ENCODE results near the gene C1QTNF6. TPM values are rescaled to one million over a fixed set of nuclear protein-coding genes. Genes with fewer than 3 reads are reported as not detected.

Gene C1QTNF6
- total and polyA plus RNA-seq, 2 experiments from 2014 or later: 1.7 to 2.3 TPM

- no peak for TF ChIP-seq EZH2 (IDR thresholded peaks at IDR 0.05; ENCODE audit: low read depth, unreplicated experiment)
- TF ChIP-seq NANOG (IDR thresholded peaks at IDR 0.05; ENCODE audit: borderline replicate concordance): no peak
- no peak for TF ChIP-seq ZNF331 (CRISPR knock-in tag; IDR thresholded peaks at IDR 0.05; ENCODE audit: low read depth)
- TF ChIP-seq JUNB (IDR thresholded peaks at IDR 0.05; ENCODE audit: unreplicated experiment): no peak
- TF ChIP-seq, protein P1, sequence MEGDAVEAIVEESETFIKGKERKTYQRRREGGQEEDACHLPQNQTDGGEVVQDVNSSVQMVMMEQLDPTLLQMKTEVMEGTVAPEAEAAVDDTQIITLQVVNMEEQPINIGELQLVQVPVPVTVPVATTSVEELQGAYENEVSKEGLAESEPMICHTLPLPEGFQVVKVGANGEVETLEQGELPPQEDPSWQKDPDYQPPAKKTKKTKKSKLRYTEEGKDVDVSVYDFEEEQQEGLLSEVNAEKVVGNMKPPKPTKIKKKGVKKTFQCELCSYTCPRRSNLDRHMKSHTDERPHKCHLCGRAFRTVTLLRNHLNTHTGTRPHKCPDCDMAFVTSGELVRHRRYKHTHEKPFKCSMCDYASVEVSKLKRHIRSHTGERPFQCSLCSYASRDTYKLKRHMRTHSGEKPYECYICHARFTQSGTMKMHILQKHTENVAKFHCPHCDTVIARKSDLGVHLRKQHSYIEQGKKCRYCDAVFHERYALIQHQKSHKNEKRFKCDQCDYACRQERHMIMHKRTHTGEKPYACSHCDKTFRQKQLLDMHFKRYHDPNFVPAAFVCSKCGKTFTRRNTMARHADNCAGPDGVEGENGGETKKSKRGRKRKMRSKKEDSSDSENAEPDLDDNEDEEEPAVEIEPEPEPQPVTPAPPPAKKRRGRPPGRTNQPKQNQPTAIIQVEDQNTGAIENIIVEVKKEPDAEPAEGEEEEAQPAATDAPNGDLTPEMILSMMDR (conservative IDR thresholded peaks at IDR 0.05; ENCODE audit: low read depth in 2 of 2): no peak
- no peak for TF ChIP-seq STAT1 (IDR thresholded peaks at IDR 0.05; ENCODE audit: unreplicated experiment)
- TF ChIP-seq ZNF114 (CRISPR knock-in tag; IDR thresholded peaks at IDR 0.05): no peak
These were observed 18.6 kb downstream of the C1QTNF6 start (continued) for GRCh38 chr22:37169406-37169805.

GRCh38 chr22:37167981-37168647, 19.9 kb downstream of the C1QTNF6 start:
- no peak overlapping the region for H3K4me2 ChIP-seq
- no peak overlapping the region for H2AFZ ChIP-seq
- no peaks in the 10 kb centered on the region for H4K20me1 ChIP-seq (replicated peaks; ENCODE audit: insufficient read depth)
- H3K27me3 Mint-ChIP-seq (ENCODE audit: insufficient read depth, low read depth, poor library complexity): peaks cover 13% of the 10 kb centered on the region
- H3K27me3 ChIP-seq (ENCODE audit: insufficient read depth): no peaks in the 10 kb centered on the region
- no peak for ATAC-seq
- H3K79me2 ChIP-seq (replicated peaks; ENCODE audit: insufficient read depth): no peaks in the 10 kb centered on the region
- no peaks in the 10 kb centered on the region for H3K36me3 Mint-ChIP-seq (ENCODE audit: low read depth)
- H3K4me3 Mint-ChIP-seq: no peak overlapping the region
- DNase-seq (ENCODE audit: low spot score): no peak
- no peaks in the 10 kb centered on the region for H3F3A ChIP-seq (replicated peaks; ENCODE audit: low read depth)
- H3K36me3 ChIP-seq (ENCODE audit: insufficient read depth): no peaks in the 10 kb centered on the region
- no peak overlapping the region for H3K4me3 ChIP-seq
- H3K27ac Mint-ChIP-seq: no peak overlapping the region
- H3K4me1 ChIP-seq (ENCODE audit: insufficient read depth): peaks cover 15% of the 10 kb centered on the region
- H3K9me3 Mint-ChIP-seq: no peaks in the 10 kb centered on the region
- no peaks in the 10 kb centered on the region for H3K9me2 ChIP-seq (ENCODE audit: insufficient read depth)
- no peak overlapping the region for H3K27ac ChIP-seq (ENCODE audit: low read depth)
- peaks cover 26% of the 10 kb centered on the region for H3K4me1 Mint-ChIP-seq
- TF ChIP-seq CREB1 (CRISPR knock-in tag; IDR thresholded peaks at IDR 0.05; ENCODE audit: low read depth) (no peak), EZH2phosphoT487 (IDR thresholded peaks at IDR 0.05; ENCODE audit: unreplicated experiment) (no peak), ZNF114 (CRISPR knock-in tag; IDR thresholded peaks at IDR 0.05) (no peak), JUNB (IDR thresholded peaks at IDR 0.05; ENCODE audit: unreplicated experiment) (no peak), POLR2AphosphoS5 (IDR thresholded peaks at IDR 0.05; ENCODE audit: low read depth) (no peak), ETS1 (IDR thresholded peaks at IDR 0.05) (no peak), STAT1 (IDR thresholded peaks at IDR 0.05; ENCODE audit: unreplicated experiment) (no peak), ZNF331 (CRISPR knock-in tag; IDR thresholded peaks at IDR 0.05; ENCODE audit: low read depth) (no peak)
- TF ChIP-seq, protein P2, sequence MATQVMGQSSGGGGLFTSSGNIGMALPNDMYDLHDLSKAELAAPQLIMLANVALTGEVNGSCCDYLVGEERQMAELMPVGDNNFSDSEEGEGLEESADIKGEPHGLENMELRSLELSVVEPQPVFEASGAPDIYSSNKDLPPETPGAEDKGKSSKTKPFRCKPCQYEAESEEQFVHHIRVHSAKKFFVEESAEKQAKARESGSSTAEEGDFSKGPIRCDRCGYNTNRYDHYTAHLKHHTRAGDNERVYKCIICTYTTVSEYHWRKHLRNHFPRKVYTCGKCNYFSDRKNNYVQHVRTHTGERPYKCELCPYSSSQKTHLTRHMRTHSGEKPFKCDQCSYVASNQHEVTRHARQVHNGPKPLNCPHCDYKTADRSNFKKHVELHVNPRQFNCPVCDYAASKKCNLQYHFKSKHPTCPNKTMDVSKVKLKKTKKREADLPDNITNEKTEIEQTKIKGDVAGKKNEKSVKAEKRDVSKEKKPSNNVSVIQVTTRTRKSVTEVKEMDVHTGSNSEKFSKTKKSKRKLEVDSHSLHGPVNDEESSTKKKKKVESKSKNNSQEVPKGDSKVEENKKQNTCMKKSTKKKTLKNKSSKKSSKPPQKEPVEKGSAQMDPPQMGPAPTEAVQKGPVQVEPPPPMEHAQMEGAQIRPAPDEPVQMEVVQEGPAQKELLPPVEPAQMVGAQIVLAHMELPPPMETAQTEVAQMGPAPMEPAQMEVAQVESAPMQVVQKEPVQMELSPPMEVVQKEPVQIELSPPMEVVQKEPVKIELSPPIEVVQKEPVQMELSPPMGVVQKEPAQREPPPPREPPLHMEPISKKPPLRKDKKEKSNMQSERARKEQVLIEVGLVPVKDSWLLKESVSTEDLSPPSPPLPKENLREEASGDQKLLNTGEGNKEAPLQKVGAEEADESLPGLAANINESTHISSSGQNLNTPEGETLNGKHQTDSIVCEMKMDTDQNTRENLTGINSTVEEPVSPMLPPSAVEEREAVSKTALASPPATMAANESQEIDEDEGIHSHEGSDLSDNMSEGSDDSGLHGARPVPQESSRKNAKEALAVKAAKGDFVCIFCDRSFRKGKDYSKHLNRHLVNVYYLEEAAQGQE (IDR thresholded peaks at IDR 0.05; ENCODE audit: unreplicated experiment): no peak
- TF ChIP-seq, protein P1 (conservative IDR thresholded peaks at IDR 0.05; ENCODE audit: low read depth in 2 of 2): no peak
